CD4-positive, alpha-beta T cell treated with Interleukin-4 for 1 hour (primary cell): ENCODE results near the gene NPY1R.
A peak's percentile ranks its signal among the peaks of the same experiment; 100 is the strongest.

Source experiments
- DNase-seq, 2 donors: peaks; one replicate each; pipeline ENCODE4 v3.0.0-alpha.2; 2020 to 2022

The NPY1R gene

DNA sequence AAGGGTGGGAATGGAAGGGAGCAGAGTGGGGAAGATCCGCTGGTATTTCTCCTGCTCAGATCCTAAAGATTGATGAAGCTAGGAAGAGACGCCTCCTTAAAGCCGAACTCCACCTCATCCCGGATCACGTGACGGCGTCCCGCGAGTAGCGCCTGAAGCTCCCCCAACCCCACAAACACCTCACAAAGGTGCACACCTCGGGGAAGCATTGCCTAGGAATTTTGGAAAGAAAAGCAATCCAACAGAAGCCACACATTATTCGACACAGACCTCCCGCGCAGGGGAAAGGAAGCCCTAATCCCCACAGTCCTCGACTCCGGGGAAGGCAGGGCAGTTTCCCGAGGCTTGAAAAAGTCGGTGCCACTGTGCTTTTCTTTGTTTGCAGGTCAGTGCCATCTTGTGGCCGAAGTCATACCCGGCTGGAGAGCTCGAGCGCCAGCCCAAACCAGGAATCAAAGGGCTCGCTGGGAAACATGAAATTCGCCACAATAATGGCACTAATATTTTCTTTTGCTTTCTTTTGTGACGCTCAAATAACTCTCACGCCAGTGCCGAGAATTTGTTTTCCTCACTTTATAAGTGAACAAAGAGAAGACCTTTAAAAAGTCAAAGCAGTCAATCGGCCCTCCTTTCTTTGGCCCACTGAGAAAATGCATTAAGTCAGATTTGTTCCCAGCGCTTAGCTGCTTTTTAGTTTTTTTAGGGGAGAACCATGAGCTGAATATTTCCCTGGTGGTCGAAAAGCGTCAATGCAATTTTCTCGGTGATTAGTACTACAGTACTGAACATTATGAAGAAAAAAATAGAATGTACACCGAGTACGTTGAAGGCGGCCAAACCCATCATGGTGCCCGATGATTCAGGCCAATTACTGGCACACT, at the start of gene NPY1R:
Gene NPY1R, minus strand, starts transcription at position 71 of the 881 bp plus-strand sequence. CDS start 6,042 bp downstream, outside the sequence.
- DNase-seq: peak; percentile 11 to 16

DNA sequence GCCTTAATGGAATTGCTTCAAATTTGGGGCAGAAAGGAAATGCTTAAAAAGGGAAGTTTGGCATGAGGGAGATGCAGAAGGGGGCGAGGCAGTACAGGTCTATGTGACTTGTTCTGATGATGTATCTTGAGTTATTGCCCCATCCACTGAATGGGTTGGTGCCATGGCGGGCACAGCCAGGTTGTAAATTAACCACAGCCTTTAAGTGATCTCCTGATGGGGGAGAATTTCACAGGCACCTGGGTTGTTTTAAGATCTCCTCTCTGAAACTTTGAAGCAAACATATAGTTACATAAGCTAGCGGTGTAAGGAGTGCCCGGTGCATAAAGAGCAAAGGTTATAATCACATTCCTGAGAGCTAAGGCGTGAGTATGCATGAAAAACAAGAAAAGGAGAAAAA, 48.3 kb upstream of the NPY1R start:
- DNase-seq: no peak

DNA sequence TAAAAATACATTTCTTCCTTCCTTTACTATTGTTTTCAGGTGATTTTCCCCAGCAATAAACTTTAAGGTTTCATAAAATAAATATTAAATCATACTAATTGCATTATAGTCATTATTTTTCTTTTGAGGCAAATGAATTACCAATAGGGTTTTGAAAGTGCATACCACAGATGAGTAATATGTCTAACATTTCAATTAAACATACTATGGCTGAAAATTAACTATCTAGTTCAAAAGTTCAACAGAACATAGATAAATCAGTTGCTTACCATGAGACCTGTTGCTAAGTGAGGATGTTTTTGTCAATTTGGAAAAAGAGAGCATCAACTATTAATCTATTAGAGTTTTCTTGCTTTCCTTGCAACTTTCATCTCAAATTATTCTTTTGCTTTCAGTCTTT, 46.3 kb upstream of the NPY1R start:
- DNase-seq: no peak

DNA sequence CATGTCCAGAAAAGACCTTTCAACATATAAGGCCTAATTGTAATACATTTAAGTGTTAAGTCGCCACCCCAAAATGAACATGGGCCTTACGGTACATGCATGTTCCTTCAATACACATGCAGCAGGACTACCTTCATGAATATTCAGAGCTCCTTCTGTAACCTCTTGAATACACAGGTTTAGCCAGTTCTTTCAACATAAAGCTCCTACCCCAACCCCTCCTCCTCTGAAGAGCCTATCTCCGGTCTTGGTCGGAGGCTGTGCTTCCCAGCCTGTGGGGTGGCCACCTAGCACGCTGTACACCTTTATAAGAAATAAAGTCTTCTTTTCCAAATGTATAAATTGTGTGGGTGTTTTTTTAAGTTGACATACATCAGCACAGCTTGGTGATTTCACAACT, 39.6 kb upstream of the NPY1R start:
- DNase-seq: no peak

DNA sequence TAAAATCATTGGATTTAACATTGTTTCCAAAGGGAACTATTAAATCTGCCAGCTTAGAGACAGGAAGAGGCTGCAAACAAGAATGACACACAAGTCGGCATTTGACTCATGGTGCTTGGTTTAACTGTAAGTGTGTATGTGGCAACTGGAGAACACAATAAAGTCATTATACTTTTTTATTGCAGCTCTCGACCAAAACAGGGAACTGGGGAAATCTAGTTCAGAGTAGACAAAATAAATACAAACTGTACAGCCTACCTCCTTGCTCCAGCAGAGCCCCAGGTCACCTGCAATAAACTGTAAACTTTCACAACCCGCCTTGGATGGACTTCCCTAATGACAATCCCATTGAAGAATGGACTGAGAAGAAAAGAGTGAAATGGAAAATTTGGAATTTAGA, 35.3 kb upstream of the NPY1R start:
- DNase-seq: no peak

DNA sequence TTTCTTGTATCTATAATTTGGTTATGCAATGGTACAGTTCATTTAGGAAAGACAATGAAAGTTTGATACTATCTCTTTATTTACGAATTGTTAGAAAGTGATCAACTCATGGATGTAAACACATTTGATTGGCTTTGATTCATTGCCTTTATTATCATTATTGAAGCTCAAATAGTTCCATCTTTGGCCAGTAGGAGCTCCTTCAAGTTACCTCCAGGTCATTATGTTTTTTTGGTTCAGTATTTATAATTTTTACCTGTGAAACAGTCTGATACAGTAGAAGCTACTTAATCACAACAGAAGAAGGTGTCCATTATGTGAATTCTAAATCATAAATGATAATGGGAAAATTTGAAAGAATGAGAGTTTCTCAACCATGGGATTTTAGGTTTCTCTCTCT, 23.7 kb upstream of the NPY1R start:
- DNase-seq: no peak

DNA sequence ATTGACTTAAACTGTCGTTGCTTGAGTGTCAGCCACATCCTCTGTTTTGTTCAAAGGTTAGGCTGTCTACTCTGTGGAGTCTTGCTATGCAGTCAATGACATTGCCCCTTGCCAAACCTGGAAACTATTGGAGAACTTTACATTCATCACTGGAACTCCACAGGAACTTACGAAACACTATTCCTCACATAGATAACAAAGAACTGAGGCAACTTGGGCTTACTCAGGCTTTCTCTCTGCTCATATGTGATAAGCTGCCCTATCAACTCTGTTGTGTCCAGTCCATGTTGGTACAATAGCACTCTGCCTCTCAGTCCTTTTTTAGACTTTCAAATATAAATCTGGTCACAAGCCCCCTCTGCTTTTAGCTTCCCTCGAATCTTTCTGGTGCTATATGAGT, 20.7 kb upstream of the NPY1R start:
- DNase-seq: no peak

DNA sequence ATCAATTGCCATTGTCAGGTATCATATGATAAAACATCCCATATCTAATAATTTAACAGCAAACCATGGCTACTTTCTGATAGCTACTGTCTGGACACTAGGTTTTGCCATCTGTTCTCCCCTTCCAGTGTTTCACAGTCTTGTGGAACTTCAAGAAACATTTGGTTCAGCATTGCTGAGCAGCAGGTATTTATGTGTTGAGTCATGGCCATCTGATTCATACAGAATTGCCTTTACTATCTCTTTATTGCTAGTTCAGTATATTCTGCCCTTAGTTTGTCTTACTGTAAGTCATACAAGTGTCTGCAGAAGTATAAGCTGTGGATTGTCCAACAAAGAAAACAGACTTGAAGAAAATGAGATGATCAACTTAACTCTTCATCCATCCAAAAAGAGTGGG, 18.3 kb upstream of the NPY1R start:
- DNase-seq: no peak

DNA sequence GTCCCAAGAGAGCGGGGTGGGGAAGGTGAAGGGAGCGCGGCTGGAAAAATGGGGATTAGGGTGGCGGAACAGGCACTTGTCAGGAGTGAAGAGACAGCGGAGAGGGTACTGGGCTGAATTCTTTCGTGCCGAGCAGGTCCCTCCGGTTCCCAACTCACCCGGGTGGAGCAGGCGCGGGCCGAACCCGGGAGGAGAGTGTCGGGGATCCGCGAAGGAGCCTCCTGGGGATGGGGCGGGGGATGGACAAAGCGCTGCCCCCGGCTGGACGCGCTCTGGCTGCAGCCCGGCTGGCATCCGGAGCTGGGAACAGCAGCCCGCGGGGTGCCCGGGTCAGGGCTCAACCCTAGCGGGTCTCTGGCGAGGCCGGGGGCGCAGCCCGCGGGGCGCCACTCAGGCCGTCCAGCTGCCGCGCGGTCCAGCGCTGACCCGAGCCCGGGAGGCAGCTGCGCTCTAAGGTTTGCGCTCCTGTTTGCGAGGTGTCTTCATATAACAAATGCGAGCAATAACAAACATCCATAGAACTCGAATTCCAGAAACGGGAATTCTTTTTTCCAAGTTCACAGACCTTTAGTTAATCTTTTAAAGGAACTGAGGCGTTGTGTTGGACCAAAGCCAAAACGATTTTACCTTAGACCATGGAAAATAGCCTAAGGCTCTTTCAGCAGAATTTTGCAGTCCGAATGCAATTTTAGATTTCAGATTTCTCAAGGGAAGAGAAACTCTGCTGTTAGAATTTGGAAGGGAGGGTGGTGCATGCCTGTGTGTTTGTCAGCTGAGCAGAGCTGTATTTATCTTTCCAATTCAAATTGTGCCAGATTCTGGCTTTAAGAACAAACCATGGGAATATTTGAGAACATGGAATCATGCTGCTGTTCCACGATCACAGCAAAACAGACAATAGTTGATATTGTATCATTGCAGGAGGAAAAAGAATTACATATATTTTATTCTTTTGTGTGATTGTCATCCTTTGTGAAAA, 12.0 kb upstream of the NPY1R start:
- DNase-seq: no peak

DNA sequence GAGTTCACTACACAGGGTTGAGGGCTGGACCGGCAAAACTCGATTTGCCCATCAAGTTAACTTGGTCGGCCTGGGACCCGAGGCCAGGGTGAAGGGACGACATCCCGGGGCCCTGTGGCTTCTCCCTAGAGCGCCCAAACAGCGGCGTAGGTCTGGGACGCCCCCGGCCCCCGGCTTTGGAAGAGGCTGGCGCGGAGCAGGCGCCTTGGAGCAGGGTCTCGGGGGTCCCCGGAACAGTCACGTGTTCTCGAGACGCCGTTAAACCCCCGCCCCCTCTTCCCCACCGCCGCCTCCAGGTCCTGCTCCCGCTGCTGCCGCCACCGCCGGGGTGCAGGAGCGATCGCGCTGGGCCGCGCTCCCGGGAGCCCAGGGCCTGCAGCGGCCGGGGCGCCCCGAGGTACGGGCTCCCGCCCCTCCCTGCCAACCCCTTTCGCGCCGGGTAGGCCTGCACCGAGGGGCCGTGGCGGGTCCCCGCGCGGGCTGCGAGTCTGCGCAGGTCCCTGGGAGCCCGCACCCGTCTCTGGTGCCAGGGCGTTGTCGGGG, 11.3 kb upstream of the NPY1R start, which contains the start of gene NPY5R:
Gene NPY5R, plus strand, starts transcription at position 289 of the 543 bp plus-strand sequence. CDS start 6,382 bp downstream, outside the sequence.
- DNase-seq: no peak

DNA sequence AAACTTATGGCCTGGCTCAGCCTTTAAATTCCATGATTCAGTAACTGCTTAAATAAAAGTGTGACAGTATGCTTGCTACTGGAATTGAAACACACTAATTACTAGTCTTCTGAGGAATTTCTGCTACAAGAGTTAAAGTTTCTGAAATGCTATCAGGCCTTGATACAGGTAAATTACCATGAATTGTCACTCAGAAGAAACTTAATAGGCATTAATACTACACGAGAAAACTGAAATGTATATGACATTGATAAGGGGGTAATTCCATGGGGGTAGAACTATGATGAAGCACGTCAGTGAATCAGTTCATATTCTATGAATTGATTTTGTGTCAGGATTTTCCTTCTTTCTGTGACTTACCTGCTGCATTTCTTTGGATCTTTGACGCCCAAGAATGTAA, 3.0 kb upstream of the NPY1R start:
- no peak for DNase-seq

DNA sequence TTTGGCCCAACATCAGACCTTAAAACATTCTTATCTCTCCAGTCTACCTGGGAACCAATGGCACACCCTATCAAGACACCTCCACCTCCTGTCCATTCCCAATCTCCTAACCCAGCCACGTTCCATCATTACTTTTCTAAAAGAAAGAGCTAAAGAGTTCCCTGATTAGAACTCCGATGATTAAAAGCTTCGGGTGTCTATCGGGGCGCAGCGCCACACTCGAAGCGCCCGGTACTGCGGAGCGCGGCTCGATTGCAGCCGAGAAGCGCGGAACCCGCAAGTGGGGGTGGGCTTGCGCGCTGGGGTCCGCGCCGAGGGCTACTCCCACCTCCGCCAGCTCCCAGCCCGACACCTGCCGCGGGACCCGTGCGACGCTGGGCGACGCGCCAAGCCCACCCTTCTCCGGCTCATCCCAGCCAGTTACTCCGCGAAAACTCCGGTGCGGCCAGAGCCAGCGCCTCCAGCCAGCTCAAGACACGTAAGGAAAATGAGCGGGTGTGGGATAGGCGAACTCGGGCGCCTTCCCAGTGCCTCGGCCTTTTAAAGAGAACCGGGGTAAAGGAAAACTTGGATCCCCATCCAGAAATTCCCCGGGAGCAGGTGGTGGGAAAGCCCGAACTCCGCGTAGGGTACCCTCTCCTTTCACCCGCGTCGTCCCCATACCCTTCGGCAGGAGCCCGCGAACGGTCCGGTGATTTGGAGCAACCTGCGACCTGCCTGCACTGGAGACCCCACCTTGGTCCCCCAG, 593 bp downstream of the NPY1R start:
- DNase-seq: no peak

DNA sequence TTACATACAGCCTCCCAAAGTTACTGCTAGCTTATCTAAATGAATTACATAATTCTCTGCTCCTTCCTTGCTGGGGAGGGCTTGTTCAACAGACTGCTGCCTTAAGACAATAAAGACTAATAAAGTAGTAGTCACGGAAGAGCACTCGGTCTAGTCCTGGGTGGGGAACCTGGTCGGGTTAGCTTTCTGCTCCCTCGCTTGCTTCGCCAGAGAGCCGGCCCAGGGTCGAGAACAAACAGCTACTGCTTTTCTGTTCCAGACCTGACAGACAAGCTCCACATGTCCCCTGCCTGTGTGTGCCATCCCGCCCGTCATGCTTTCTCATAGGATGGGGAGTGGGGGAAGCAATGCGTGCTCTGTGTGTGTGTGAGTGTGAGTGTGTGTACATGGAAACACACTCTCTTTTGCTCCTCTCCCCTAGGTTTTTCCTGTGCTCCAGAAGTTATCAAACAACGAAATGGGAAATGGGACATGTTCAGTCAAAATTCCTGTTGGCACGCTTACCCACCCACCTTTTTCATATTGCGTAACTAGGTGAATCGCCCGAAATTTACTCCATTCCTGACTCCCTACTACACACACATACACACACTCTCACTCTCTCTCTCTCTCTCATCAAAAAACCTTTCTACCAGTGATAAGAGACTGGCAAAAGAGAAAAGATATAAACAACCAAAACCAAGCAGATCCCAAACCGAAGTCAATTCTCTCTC, 1.3 kb downstream of the NPY1R start:
- DNase-seq: no peak

DNA sequence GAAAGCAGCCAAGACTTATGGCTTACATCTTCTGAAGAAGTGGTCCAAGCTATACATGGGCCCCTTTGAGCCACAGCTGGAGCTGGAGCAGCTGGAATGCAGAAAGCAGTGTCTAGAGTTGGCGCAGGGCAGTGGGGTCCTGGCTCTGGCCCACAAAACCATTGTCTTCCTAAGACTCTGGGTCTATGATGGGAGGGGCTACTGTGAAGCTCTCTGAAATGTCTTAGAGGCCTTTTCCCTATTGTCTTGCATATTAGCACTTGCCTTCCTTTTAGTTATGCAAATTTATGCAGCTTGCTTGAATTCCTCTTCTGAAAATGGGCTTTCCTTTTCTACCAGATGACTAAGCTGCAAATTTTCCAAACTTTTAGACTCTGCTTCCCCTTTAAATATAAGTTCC, 15.3 kb downstream of the NPY1R start:
- no peak for DNase-seq

DNA sequence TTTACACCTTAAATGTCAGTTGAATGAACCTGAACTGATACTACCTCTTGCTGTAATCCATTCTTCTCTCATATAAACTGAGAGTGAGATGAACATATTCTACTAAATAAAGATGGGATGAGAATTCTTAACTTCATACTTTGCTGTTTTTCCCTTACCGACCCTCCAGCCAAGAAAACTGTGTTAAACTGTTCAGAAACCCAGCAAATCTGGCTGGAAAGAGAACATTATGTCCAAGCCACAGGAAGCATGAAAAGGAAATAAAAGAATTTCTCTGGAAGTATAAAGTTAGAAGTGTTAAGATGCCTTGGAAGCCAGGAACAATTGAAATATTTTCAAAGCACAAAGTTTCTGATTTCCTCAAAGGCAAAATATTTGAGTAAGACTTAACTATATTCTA, 22.9 kb downstream of the NPY1R start:
- no peak for DNase-seq

DNA sequence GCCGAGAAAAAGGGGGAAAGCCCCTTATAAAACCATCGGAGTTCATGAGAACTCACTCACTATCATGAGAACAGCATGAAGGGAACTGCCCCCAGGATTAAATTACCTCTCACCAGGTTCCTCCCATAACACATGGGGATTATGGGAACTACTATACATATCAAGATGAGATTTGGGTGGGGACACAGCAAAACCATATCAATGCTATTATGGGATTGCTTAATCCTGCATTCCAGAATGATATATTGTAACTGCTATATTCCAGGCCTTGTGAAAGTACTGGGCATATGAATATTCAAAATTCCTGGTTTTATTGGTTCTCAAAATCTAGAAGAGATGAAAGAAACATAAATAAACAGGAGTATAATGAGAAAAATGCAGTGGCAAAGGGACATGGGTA, 29.3 kb downstream of the NPY1R start:
- DNase-seq: no peak

DNA sequence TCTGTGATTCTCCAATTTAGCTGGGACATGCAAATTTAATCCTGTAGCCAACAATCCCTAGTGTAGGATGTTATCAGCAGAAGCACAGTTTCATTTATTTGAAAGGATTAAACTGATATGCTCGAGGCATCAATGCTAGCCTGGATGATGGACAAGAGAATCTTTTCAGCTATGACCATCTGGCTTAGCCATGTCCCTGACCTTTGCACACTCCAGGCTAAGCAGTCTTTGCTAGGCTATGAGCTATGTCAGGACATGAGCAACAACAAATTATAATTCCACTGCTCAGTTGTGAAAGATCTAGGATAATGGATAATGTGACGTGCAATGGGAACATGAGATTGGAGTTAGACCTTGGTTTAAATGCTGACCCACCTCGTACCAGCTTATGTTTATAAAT, 32.0 kb downstream of the NPY1R start:
- DNase-seq: no peak

DNA sequence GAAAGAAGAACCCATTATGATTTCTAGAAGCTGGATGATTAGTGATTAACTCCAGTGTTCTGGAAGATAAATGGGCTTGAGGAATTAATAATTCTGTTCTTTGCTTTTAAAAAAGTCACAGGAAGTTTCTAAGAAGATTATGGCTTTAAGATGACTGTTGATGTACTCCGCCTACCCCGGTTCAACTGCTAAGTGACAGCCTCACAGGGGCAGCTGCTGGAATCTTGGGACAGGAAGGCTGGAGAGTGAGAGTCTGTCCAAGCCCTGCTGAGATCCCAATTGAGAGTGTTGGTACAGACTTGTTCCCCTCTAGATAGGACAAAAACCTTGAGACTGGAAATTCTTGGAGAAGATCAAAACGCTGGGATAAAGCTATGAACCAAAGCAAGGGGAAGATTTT, 37.3 kb downstream of the NPY1R start:
- DNase-seq: no peak

DNA sequence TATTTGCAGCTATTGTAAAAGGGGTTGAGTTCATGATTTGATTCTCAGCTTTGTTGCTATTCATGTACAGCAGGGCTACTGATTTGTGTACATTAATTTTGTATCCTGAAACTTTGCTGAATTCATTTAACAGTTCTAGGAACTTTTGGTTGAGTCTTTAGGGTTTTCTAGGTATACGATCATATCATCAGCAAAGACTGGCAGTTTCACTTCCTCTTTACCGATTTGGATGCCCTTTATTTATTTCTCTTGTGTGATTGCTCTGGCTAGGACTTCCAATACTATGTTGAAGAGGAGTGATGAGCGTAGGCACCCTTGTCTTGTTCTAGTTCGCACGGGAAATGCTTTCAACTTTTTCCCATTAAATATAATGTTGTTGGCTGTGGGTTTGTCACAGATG, 48.1 kb downstream of the NPY1R start:
- DNase-seq: no peak

DNA sequence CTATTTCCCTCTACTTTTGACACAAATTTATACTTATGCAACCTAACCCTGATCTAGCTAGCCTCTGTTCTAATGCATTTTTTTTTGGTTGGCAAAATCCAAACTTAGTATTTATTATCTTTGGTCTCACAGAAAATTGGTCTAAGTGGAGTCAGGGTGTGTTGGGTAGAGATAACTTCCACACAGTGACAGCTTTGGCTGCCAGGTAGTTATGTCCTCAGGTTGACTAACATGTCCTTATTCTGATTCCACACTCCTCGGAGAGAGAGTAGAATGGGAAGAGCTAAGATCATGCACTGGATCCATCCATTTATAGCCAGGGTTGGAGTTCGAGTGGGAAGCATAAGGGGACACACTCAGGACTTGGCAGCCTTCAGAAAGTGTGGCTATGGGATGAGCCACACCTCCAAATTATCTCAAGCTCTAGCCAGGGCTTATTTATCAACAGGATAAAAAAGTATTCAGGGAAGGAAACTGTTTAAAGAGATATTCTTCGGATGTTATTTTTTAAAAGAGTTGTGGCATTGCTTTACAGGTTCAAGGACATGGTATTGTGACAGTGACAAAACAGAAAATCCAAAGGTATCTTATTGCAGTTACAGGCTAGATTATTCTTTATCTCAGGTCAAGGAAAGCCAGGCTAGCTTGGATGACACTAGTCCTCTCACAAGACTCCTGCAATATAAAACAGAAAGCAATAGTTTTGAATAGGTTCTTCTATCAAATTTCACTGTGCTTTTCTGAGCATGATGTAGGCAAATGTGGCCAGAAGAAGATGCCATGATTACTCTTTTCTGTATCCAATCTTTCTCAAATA, 51.5 kb downstream of the NPY1R start:
- no peak for DNase-seq

DNA sequence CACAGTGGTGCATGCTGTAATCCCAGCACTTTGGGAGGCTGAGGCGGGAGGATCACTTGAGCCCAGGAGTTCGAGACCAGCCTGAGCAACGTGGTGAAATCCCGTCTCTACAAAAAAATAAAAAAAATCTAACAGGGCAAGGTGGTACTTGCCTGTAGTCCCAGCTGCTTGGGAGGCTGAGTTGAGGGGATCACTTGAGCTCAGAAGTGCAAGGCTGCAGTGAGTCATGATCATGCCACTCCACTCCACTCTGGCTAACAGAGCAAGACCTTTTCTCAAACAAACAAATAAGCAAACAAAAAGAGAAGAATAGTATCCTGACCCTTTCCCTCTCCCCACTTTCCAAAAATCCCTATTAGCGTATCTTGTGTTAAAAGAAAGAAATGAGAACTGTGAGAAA, 52.7 kb downstream of the NPY1R start:
- no peak for DNase-seq
